ENCODE results near the gene GRIN2A.
A peak's percentile ranks its signal among the peaks of the same experiment; 100 is the strongest.

The GRIN2A gene

GRCh38 chr16:10182222-10183053 lies at the start of gene GRIN2A:
GRIN2A (minus strand) TSS chr16:10182428; CDS start chr16:10180411, 2,017 bp downstream.
- H3K27ac ChIP-seq (ENCODE audit: low read depth, low read length), result no peak within 1 kb of the TSS
- H3K9ac ChIP-seq (ENCODE audit: low read length), result no peak within 1 kb of the TSS
- no peaks in the 10 kb centered on the region for H3K36me3 ChIP-seq (ENCODE audit: control insufficient read depth, insufficient read depth, low read length)
- H3K9me3 ChIP-seq (ENCODE audit: control insufficient read depth, insufficient read depth, low read depth, low read length), result no peaks in the 10 kb centered on the region
- peak within 1 kb of the TSS; percentile 63 for H3K4me3 ChIP-seq (ENCODE audit: low read depth, low read length)
- peaks cover 6% of the 10 kb centered on the region; the same call in 1 of the 2 replicates for H3K4me1 ChIP-seq (ENCODE audit: control insufficient read depth, insufficient read depth, low read length)
- peaks cover 91% of the 10 kb centered on the region for H3K27me3 ChIP-seq (ENCODE audit: control insufficient read depth, insufficient read depth, low read length)

DNA sequence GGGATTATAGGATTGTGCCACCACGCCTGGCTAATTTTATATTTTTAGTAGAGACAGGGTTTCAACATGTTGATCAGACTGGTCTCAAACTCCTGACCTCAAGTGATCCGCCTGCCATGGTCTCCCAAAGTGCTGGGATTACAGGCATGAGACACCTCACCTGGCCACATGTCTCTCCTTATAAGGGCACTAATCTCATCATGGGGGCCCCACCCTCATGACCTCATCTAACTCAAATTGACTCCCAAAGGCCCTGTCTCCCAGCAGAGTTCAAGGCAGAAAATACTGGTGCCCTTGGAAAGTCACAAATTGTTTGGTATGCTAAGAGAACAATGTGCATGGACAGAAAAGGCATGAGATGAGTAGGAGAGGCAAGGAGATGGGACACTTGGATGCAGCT lies 49.3 kb upstream of the GRIN2A start:
- Histone ChIP-seq H3K36me3 (ENCODE audit: control insufficient read depth, insufficient read depth, low read length) (no peaks in the 10 kb centered on the region), H3K27ac (ENCODE audit: low read depth, low read length) (no peak overlapping the region), H3K9me3 (ENCODE audit: control insufficient read depth, insufficient read depth, low read depth, low read length) (0 out of 2 replicates have a peak, but pooled peaks cover 7% of the 10 kb centered on the region), H3K9ac (ENCODE audit: low read length) (no peak overlapping the region), H3K27me3 (ENCODE audit: control insufficient read depth, insufficient read depth, low read length) (no peaks in the 10 kb centered on the region), H3K4me1 (ENCODE audit: control insufficient read depth, insufficient read depth, low read length) (no peaks in the 10 kb centered on the region), H3K4me3 (ENCODE audit: low read depth, low read length) (no peak overlapping the region)

DNA sequence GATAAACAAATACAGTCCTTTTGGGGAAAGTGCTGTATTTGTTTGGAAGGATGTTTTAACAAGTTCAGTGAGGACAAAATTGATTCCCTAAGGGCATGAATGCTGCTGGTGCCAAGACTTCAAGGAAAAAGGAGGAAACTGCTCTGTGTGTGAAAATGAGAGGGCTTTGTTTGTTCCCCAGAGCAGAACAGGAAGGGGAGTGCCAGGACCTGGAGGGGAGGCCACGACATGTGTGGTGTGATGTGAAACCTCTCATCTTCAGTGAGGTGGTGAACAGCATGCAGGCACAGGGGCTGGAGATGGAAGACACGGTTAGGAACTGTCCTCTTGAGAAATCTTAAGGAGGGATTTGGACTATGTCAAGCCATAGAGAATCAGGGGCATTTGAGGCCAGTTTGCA lies 46.6 kb upstream of the GRIN2A start:
- H3K36me3 ChIP-seq (ENCODE audit: control insufficient read depth, insufficient read depth, low read length), result no peaks in the 10 kb centered on the region
- H3K9me3 ChIP-seq (ENCODE audit: control insufficient read depth, insufficient read depth, low read depth, low read length), result 0 out of 2 replicates have a peak, but pooled peaks cover 7% of the 10 kb centered on the region

GRCh38 chr16:10226987-10227306 lies 44.7 kb upstream of the GRIN2A start:
- Histone ChIP-seq H3K9me3 (ENCODE audit: control insufficient read depth, insufficient read depth, low read depth, low read length) (no peaks in the 10 kb centered on the region), H3K4me3 (ENCODE audit: low read depth, low read length) (no peak overlapping the region), H3K9ac (ENCODE audit: low read length) (no peak overlapping the region), H3K27ac (ENCODE audit: low read depth, low read length) (no peak overlapping the region), H3K27me3 (ENCODE audit: control insufficient read depth, insufficient read depth, low read length) (no peaks in the 10 kb centered on the region), H3K36me3 (ENCODE audit: control insufficient read depth, insufficient read depth, low read length) (no peaks in the 10 kb centered on the region), H3K4me1 (ENCODE audit: control insufficient read depth, insufficient read depth, low read length) (no peaks in the 10 kb centered on the region)

More for the DNA sequence above, 46.6 kb upstream of the GRIN2A start:
- Histone ChIP-seq H3K27ac (ENCODE audit: low read depth, low read length) (no peak overlapping the region), H3K9ac (ENCODE audit: low read length) (no peak overlapping the region), H3K4me1 (ENCODE audit: control insufficient read depth, insufficient read depth, low read length) (no peaks in the 10 kb centered on the region), H3K27me3 (ENCODE audit: control insufficient read depth, insufficient read depth, low read length) (no peaks in the 10 kb centered on the region), H3K4me3 (ENCODE audit: low read depth, low read length) (no peak overlapping the region)

DNA sequence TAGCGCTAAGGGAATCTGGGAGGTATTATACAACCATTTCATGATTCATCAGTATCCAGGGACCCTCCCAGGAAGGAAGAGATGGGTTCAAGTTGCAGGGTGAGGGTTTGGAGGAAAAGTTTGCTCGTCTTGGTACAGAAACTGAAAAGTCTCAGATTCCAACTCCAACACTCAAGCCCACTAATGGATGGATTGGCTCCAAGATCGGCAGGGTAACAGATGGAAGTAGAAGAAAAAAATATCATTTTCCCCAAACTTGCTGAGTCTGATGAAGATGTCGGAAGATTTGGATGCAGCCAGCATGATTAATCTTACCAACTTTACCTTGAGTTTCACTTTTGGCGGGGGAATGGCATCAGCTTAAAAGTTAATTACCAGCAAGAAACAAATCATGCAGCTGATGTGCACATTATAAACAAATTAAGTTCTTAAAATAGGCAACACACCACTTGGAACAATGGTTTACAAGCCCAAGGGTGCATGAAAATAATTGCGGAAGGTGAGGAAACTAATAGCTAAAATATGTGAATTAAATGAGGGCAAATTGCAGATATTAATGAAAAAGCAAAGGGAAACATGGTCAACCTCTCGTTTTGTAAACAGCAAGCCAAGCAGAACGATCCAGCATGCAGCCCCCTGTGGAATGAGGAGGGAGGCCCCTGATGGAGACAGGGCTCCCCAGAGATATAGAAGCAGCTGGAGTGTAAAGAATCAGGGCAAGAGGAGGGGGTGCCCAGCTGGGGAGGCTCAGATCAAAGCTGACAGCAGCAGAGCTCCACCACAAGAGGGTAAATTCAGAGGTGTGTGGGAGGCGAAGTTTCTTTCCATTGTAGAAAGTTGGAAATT lies 44.1 kb upstream of the GRIN2A start:
- no peaks in the 10 kb centered on the region for H3K36me3 ChIP-seq (ENCODE audit: control insufficient read depth, insufficient read depth, low read length)
- H3K4me3 ChIP-seq (ENCODE audit: low read depth, low read length), result no peak overlapping the region
- H3K27me3 ChIP-seq (ENCODE audit: control insufficient read depth, insufficient read depth, low read length), result no peaks in the 10 kb centered on the region
- no peaks in the 10 kb centered on the region for H3K4me1 ChIP-seq (ENCODE audit: control insufficient read depth, insufficient read depth, low read length)
- H3K27ac ChIP-seq (ENCODE audit: low read depth, low read length), result no peak overlapping the region
- no peak overlapping the region for H3K9ac ChIP-seq (ENCODE audit: low read length)
- H3K9me3 ChIP-seq (ENCODE audit: control insufficient read depth, insufficient read depth, low read depth, low read length), result no peaks in the 10 kb centered on the region

DNA sequence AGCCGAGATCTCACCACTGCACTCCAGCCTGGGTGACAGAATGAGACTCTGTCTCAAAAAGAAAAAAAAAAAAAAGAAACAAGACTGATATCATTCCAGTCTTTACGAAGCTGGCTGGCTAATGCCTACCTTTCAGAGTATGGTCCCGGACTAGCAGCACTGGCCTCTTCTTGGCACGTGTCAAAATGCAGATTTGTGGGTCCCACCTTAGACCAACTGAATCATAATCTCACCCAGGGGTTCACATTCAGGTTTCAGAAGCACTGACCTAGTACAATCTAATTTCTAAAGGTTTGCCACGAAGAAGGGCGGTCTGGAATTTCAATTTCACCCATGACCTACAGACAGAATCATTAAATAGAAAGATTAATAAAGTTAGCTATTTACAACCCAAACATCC lies 43.4 kb upstream of the GRIN2A start:
- H3K27ac ChIP-seq (ENCODE audit: low read depth, low read length), result no peak overlapping the region
- no peaks in the 10 kb centered on the region for H3K9me3 ChIP-seq (ENCODE audit: control insufficient read depth, insufficient read depth, low read depth, low read length)
- no peaks in the 10 kb centered on the region for H3K27me3 ChIP-seq (ENCODE audit: control insufficient read depth, insufficient read depth, low read length)
- H3K9ac ChIP-seq (ENCODE audit: low read length), result no peak overlapping the region
- H3K36me3 ChIP-seq (ENCODE audit: control insufficient read depth, insufficient read depth, low read length), result no peaks in the 10 kb centered on the region
- no peaks in the 10 kb centered on the region for H3K4me1 ChIP-seq (ENCODE audit: control insufficient read depth, insufficient read depth, low read length)
- no peak overlapping the region for H3K4me3 ChIP-seq (ENCODE audit: low read depth, low read length)

GRCh38 chr16:10224850-10225249 lies 42.6 kb upstream of the GRIN2A start:
- Histone ChIP-seq H3K27ac (ENCODE audit: low read depth, low read length) (no peak overlapping the region), H3K4me3 (ENCODE audit: low read depth, low read length) (no peak overlapping the region), H3K9me3 (ENCODE audit: control insufficient read depth, insufficient read depth, low read depth, low read length) (no peaks in the 10 kb centered on the region), H3K9ac (ENCODE audit: low read length) (no peak overlapping the region), H3K36me3 (ENCODE audit: control insufficient read depth, insufficient read depth, low read length) (no peaks in the 10 kb centered on the region), H3K27me3 (ENCODE audit: control insufficient read depth, insufficient read depth, low read length) (no peaks in the 10 kb centered on the region), H3K4me1 (ENCODE audit: control insufficient read depth, insufficient read depth, low read length) (no peaks in the 10 kb centered on the region)

GRCh38 chr16:10220942-10221341 lies 38.7 kb upstream of the GRIN2A start:
- Histone ChIP-seq H3K4me3 (ENCODE audit: low read depth, low read length) (no peak overlapping the region), H3K27ac (ENCODE audit: low read depth, low read length) (no peak overlapping the region), H3K9me3 (ENCODE audit: control insufficient read depth, insufficient read depth, low read depth, low read length) (no peaks in the 10 kb centered on the region), H3K36me3 (ENCODE audit: control insufficient read depth, insufficient read depth, low read length) (no peaks in the 10 kb centered on the region), H3K4me1 (ENCODE audit: control insufficient read depth, insufficient read depth, low read length) (no peaks in the 10 kb centered on the region), H3K9ac (ENCODE audit: low read length) (no peak overlapping the region), H3K27me3 (ENCODE audit: control insufficient read depth, insufficient read depth, low read length) (no peaks in the 10 kb centered on the region)

DNA sequence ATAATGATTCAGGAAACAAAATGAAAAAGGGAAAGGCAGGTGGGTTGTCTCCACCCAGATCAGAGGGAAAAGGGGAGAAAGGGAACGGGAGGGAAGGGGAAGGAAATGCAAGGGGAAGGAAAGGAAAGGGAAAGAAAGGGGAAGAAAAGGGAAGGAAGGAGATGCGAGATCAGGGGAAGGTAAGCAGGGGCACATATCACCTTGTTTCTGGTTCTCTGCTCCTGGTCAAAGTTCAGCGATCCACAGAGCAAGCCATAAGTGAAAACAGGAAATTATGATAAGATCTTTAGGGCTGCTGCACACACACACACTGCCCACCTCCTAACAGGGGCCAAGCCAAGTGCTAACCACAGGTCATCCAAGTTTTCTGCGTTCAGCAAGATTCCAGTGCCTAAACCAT lies 37.5 kb upstream of the GRIN2A start:
- Histone ChIP-seq H3K27me3 (ENCODE audit: control insufficient read depth, insufficient read depth, low read length) (no peaks in the 10 kb centered on the region), H3K4me1 (ENCODE audit: control insufficient read depth, insufficient read depth, low read length) (no peaks in the 10 kb centered on the region), H3K9ac (ENCODE audit: low read length) (no peak overlapping the region), H3K36me3 (ENCODE audit: control insufficient read depth, insufficient read depth, low read length) (no peaks in the 10 kb centered on the region), H3K27ac (ENCODE audit: low read depth, low read length) (no peak overlapping the region), H3K9me3 (ENCODE audit: control insufficient read depth, insufficient read depth, low read depth, low read length) (no peaks in the 10 kb centered on the region), H3K4me3 (ENCODE audit: low read depth, low read length) (no peak overlapping the region)

DNA sequence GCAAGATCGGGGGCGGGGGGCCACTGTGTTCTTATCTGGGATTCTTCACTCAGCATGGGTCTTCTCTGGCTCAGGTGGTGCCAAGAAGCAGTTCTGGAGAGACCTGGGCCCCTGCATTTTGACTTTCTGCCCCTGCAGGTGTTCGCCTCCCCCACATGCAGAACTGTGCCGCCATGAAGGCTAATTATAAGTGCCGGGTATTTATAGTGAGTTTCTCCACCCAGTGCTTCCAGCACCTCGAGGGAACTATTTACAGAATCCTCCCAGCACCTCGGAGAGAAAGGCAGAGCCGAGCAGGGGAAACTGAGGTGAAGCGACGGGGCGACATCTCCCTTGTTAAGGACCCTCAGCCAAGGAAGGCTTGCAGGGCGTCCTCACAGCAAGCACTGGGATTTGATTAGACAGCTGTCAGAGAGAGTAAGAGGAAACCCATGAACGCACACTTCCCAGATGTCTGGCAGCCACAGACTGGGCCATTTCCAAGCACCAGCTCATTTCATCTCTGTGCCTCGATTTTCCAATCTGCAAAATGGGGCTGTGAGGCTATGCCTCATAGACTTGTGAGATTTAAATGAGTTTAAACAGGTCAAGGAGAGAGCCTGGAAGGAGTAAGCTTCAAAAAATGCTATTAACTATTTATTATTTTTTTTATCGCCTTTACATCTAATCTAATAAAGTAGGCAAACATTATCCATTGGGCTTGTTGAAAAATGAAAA lies 36.4 kb upstream of the GRIN2A start:
- no peaks in the 10 kb centered on the region for H3K27me3 ChIP-seq (ENCODE audit: control insufficient read depth, insufficient read depth, low read length)
- H3K36me3 ChIP-seq (ENCODE audit: control insufficient read depth, insufficient read depth, low read length), result no peaks in the 10 kb centered on the region
- no peaks in the 10 kb centered on the region for H3K9me3 ChIP-seq (ENCODE audit: control insufficient read depth, insufficient read depth, low read depth, low read length)
- no peak overlapping the region for H3K9ac ChIP-seq (ENCODE audit: low read length)
- H3K4me1 ChIP-seq (ENCODE audit: control insufficient read depth, insufficient read depth, low read length), result no peaks in the 10 kb centered on the region
- no peak overlapping the region for H3K4me3 ChIP-seq (ENCODE audit: low read depth, low read length)
- no peak overlapping the region for H3K27ac ChIP-seq (ENCODE audit: low read depth, low read length)
